NCI-H1930 (cell line): ENCODE results near the gene VAV1.
"Not testable (repeated sequence)": the region's sequence is repeated elsewhere in the genome, so short reads cannot be mapped to it uniquely, and the experiment has no call there.

ENCODE experiments used
- DNase-seq, 2 experiments: peaks; one replicate each; lab custom pipeline; 2025; lab: John Stamatoyannopoulos, UW

Gene VAV1

DNA sequence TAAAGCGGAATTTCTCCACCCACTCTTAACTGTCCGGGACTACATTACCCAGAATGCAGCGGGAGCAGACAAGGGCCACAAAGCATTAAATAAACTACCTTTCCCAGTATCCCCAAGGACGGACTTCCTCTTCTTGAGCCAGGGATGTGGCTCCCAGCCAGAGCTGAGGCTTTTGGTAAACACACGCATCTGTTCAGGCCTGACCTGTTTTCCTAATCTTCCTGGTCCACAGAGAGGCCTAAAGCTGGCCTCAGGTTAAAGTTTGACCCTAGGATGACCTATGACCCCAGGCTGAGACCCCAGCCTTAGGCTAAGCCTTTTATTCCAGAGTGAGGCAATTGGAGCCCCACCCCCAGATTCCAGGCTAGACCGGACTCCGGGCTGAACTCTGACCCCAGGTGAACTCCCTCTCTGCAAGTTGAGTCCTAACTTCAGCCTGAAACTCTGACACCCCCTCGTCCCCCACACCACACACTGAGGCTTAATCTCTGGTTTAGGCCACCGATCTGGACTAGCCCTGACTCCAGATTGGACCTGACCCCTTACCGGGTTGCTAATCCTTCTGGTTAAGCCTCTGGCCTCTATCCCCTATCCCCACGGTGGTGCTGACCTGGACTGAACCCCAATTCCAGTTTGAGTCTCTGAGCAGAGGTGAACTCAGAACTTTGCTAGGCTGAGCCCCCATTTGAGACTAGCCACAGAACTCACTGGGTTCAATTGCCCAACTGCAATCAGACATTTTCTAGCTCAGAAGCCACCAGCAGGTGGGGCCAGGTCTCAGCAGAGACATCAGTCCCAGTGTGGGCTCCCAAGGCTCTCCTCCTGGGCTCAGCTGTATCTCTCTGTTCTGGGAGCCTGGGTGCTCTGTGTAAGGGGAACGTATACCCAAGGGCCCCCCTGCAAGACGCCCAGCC, 34.4 kb upstream of the VAV1 start:
- DNase-seq, result peak; percentile 47 to 55

GRCh38 chr19:6738787-6739389, 33.6 kb upstream of the VAV1 start:
- no peak for DNase-seq

GRCh38 chr19:6739390-6739882, 33.1 kb upstream of the VAV1 start, which contains the start of gene TRIP10:
Gene TRIP10, plus strand, starts transcription at chr19:6739680. Its CDS starts 82 bp downstream, at chr19:6739762.
- DNase-seq, result peak; percentile 32 to 68

DNA sequence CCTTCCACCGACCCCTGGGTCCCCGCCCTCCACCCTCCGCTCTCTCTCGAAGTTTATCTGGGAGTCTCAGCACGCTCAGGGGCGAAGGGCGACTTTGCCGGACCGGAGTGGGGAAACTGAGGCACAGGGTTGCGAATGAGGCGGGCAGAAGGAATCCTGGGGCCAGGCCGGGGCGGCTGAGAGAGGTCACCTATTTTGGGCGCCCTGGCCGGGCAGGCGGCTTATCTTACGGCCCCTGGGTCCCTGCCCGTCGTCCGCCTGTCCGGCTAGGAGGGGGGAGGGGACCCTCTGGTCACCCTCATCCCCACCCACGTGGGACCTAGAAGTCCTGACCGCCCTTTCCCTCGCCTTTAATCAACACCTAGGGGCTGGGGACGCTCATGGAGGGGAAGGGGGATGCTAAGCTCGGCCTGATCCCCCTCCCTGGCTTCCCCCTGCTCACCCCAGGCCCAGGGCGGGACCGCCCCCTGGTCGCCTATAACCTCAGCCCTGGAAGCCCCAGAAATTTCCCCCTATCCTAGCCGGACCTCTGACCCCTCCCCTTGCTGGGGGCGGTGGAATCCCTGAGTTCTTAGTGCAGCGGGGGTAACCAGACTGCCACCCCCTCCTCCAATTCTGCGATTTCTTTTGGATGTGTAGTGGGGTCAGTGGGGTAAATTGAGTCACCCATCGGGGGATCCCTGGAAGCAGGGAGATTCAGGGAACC, 32.5 kb upstream of the VAV1 start:
- DNase-seq, result no peak

DNA sequence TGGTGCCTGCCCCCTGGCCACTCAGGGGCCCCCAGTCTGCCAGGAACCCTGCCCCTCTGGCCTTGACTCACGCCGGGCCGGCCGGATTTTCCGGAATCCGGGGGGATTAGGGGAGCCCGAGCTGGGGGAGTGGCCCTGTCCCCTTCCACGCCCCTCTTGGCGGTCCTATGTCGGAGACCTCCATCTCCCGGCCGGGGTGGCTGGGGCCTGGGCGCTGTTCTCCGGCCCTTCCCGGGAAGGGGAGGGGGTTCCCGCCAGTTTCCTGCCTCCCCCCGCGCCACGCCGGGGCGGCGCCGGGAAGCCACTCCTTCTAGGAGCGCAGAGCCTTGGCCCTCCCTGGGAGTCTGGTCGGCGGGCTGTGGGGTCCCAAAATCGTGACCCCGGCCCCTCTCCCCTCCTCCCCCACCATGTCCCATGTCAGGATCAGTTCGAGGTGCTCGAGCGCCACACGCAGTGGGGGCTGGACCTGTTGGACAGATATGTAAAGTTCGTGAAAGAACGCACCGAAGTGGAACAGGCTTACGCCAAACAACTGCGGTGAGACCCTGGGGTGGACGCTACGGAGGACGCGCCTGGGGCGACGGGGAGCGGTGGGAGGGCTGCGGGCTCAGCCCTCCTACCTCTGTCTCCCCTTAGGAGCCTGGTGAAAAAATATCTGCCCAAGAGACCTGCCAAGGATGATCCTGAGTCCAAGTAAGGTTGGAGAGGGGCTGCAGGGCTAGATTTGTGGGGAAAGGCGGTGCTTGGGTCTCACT, 31.7 kb upstream of the VAV1 start:
- no peak for DNase-seq

- DNase-seq, result no peak
Measured at GRCh38 chr19:6743066-6743465, 29.4 kb upstream of the VAV1 start.

GRCh38 chr19:6743714-6744380, 28.7 kb upstream of the VAV1 start:
- no peak for DNase-seq

DNA sequence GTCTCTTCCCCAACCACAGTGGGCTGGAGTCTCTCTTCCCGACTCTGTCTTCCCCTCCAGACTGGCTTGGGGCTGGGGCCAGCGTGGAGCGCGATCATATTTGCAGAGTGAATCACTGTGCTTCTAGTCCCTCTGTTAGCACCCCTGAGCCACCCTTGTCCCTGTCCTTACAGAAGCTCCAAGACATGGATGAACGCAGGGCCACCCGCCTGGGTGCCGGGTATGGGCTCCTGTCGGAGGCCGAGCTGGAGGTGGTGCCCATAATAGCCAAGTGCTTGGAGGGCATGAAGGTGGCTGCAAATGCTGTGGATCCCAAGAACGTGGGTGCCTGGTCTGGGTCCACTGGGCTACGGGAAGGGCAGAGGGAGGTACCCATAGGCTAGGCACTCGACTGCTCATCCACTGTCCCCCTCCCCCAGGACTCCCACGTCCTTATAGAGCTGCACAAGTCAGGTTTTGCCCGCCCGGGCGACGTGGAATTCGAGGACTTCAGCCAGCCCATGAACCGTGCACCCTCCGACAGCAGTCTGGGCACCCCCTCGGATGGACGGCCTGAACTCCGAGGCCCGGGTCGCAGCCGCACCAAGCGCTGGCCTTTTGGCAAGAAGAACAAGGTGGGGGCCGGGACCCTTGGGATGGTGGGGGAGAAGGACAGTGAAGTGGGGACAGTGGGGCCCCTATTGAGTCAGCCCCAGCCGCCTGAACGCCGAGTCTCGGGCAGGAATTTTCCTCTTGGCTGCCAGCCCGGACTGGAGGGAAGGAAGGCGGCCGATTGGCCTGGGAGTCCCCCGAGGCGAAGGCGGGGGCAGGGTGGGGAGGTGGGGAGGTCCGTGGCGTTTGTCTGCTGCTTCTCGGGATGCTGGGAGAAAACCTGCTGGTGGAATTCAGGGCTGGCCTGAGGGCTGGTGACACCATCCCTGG, 27.9 kb upstream of the VAV1 start:
- no peak for DNase-seq

DNA sequence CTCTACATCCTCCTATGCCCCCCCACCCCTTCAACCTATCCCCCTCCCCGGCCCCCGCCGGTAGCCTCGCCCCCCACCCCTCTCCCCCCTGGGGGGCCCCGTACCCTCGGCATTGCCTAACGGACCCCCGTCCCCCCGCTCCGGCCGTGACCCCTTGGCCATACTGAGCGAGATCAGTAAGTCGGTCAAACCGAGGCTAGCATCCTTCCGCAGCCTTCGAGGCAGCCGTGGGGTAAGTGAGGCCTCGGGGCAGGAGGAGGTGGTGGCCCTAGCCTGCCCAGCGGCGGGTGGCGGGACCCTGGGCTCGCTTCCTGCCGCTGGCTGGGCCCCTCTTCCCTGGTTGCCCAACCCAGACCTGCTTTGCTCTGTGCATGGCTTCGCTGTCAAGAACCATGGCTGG, 26.5 kb upstream of the VAV1 start:
- no peak for DNase-seq

DNA sequence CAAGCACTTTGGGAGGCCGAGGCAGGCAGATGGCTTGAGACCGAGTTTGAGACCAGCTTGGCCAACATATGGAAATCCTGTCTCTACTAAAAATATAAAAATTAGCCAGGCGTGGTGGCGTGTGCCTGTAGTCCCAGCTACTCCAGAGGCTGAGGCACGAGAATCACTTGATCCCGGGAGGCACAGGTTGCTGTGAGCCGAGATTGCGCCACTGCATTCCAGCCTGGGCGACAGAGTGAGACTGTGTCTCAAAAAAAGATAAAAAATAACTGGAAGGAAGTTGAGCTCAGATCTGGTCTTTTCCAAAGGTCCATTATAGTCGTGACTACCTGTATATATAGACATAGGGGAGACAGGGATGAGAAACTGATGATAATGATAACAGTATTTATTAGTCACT, 24.0 kb upstream of the VAV1 start:
- DNase-seq, result not testable (repeated sequence)

- DNase-seq, result no peak
Measured at GRCh38 chr19:6750062-6750461, 22.4 kb upstream of the VAV1 start.

GRCh38 chr19:6751189-6751588, 21.3 kb upstream of the VAV1 start:
- no peak for DNase-seq

- DNase-seq, result no peak
Measured at GRCh38 chr19:6752256-6753177, 20.0 kb upstream of the VAV1 start.

- no peak for DNase-seq
Measured at GRCh38 chr19:6753178-6754031, 19.1 kb upstream of the VAV1 start.

GRCh38 chr19:6754136-6754535, 18.4 kb upstream of the VAV1 start:
- DNase-seq, result no peak

DNA sequence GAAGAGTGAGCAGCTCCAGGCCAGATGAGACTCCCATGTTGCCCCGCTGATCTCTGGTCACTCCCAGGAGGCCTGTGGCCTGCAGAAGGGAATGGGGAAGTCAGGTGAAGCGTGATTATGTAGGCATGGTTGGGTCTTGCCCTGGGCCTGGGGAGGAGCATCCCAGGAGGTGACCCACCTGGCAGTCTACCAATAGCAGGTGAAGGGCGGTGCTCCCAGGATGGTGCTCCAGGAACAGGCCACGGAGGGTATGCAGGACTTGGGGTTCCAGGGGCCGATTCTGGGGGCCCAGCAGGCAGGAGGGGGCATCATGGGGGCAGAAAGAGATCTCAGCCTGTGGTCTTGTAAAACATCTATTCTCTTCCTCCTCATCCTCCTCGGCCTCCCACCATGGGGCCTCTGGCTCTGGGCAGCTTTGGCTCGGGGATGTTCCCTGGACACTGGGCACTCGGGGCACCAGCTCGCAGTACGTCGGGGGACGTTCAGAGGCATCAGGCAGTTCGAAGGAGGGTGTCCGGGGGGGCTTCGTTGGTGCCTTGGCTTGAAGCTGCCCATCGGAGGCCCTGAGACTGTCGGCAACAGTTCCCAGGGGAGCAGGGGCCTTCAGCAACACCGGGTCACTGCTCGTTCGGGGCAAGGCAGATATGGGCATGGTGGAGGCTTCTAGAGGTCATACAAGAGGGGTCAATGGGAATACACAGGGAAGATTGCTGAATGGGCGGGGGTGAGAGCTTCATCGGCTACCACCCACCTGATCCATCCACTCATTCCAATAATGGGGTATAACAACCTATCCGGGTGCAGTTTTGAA, 17.6 kb upstream of the VAV1 start:
- no peak for DNase-seq

DNA sequence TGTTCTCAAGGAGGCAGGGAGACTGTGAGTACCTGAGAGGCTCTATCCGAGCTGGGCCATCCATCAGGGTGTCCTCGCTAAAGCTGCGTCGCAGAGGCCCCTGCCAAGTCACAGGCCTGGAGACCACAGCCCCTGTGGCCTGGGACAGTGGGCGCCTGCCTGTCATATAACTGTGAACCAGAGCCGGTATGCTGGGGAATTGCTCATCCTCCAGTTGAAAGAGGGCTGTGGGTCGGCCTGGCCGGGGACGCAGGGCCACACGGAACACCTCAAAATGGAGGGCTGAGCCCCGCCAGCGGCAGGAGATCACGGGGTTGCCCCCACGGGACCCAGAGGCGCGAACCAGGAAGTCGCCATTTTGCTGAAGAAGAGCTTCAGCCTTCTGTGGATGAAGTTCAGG, 11.9 kb upstream of the VAV1 start:
- no peak for DNase-seq
